GM12878 (cell line): Measurements from ENCODE around the gene BIRC6. TPM values are rescaled to one million over a fixed set of nuclear protein-coding genes. Genes with fewer than 3 reads are reported as not detected.
"Not testable (repeated sequence)": the region's sequence is repeated elsewhere in the genome, so short reads cannot be mapped to it uniquely, and the experiment has no call there.

Experiments
- ATAC-seq: fragments of 200-7000 bp; cut with Tn5 transposase; 3 replicates; pipeline ENCODE4 v1.9.1; 2020; ENCODE audit warnings: mild to moderate bottlenecking, moderate library complexity
- BruUV-seq: library from RNA; stranded (reverse); fragments of 400-500 nt; replicated peaks from 2 replicates; lab custom pipeline; 2021; lab: Mats Ljungman, UMichigan
- CTCF ChIA-PET: fragments of 300-600 bp; sonication (Branson Sonifier 250); formaldehyde crosslinking; extraction: SDS; loops from one replicate; lab custom pipeline; 2021; ENCODE audit warnings: inconsistent platforms; lab: Yijun Ruan, JAX
- POLR2A ChIA-PET: fragments of 350-600 bp; formaldehyde crosslinking; extraction: SDS; loops from one replicate; lab custom pipeline; 2021; ENCODE audit warnings: inconsistent platforms; lab: Charles Lee
- RAD21 ChIA-PET: fragments of 300-600 bp; sonication (Branson Sonifier 250); formaldehyde crosslinking; loops from one replicate; lab custom pipeline; 2023; ENCODE audit warnings: antibody characterized with exemption; ENCODE audit not compliant: unreplicated experiment; lab: Charles Lee
- SMC1A ChIA-PET: fragments of 300-600 bp; sonication (Branson Sonifier 250); formaldehyde crosslinking; loops from one replicate; lab custom pipeline; 2023; ENCODE audit not compliant: unreplicated experiment, uncharacterized antibody; lab: Charles Lee
- DNase-seq: peaks from one replicate; pipeline ENCODE4 v3.0.0-alpha.2; 2011; ENCODE audit warnings: low read depth, low spot score
- FAIRE-seq: peaks from 3 replicates; lab custom pipeline; 2011; peaks lifted over from hg19 to GRCh38; lab: Jason Lieb, UNC
- H2AFZ ChIP-seq: 2 replicates; pipeline ENCODE4 v1.6.0; 2011; ENCODE audit warnings: low read depth, low read length, control low read depth; ENCODE audit not compliant: control insufficient read depth
- H3K27ac ChIP-seq: 2 replicates; pipeline ENCODE4 v1.5.1; 2011; ENCODE audit warnings: control low read depth; ENCODE audit not compliant: control insufficient read depth, insufficient read depth
- H3K27me3 ChIP-seq, 2 experiments: replicated peaks in 1 of 2; 2 replicates each; pipeline versions ENCODE4 v1.6.0 to v1.6.1; 2011; ENCODE audit warnings: low read length in 1 of 2; ENCODE audit not compliant: control insufficient read depth in 2 of 2, insufficient read depth in 2 of 2
- H3K36me3 ChIP-seq, 2 experiments: 2 replicates each; pipeline ENCODE4 v1.5.1; 2011; ENCODE audit warnings: low read length in 1 of 2; ENCODE audit not compliant: control insufficient read depth in 2 of 2, insufficient read depth in 2 of 2
- H3K4me1 ChIP-seq: 2 replicates; pipeline ENCODE4 v1.6.1; 2011; ENCODE audit warnings: mild to moderate bottlenecking, low read length, moderate library complexity, mixed read lengths; ENCODE audit not compliant: control insufficient read depth, insufficient read depth
- H3K4me2 ChIP-seq: 2 replicates; pipeline ENCODE4 v1.6.0; 2011; ENCODE audit warnings: control low read depth; ENCODE audit not compliant: control insufficient read depth, insufficient read depth
- H3K4me3 ChIP-seq: fragments of 200-600 bp; sonication (generic); 2 replicates; pipeline ENCODE4 v1.5.1; 2016
- H3K79me2 ChIP-seq: 2 replicates; pipeline ENCODE4 v1.6.0; 2011; ENCODE audit warnings: low read length; ENCODE audit not compliant: control insufficient read depth, insufficient read depth
- H3K9ac ChIP-seq: 2 replicates; pipeline ENCODE4 v1.8.0; 2011; ENCODE audit warnings: low read length, control low read depth, mixed read lengths; ENCODE audit not compliant: control insufficient read depth, insufficient read depth
- H3K9me3 ChIP-seq: replicated peaks from 3 replicates; pipeline ENCODE4 v1.5.1; 2011; ENCODE audit warnings: mild to moderate bottlenecking, low read length; ENCODE audit not compliant: control insufficient read depth, insufficient read depth
- H4K20me1 ChIP-seq: 2 replicates; pipeline ENCODE4 v1.6.0; 2011; ENCODE audit not compliant: control insufficient read depth, insufficient read depth
- BMI1 ChIP-seq: fragments of 450-650 bp; IDR thresholded peaks from 2 replicates; pipeline ENCODE4 v1.6.1; 2016; ENCODE audit warnings: mild to moderate bottlenecking, moderate library complexity, borderline replicate concordance
- CREM ChIP-seq: IDR thresholded peaks from 2 replicates; pipeline ENCODE4 v1.6.1; 2014; ENCODE audit warnings: antibody characterized with exemption, low read depth
- IKZF2 ChIP-seq, 2 experiments: fragments of 450-650 bp; IDR thresholded peaks; 2 replicates each; pipeline ENCODE4 v1.6.1; 2017; ENCODE audit warnings: mild to moderate bottlenecking in 2 of 2, moderate library complexity in 2 of 2
- MXI1 ChIP-seq: fragments of 150-350 bp; IDR thresholded peaks from 2 replicates; pipeline ENCODE4 v1.6.1; 2011; ENCODE audit warnings: low read depth, mild to moderate bottlenecking, inconsistent platforms, low read length, improper control_type of control experiment
- ZZZ3 ChIP-seq: IDR thresholded peaks from 2 replicates; pipeline ENCODE4 v1.6.1; 2011; ENCODE audit warnings: low read depth; ENCODE audit not compliant: control insufficient read depth, insufficient read length
- WGBS: methylation state at CpG from one replicate; pipeline ENCODE4 v1.1.6; 2016; ENCODE audit warnings: low lambda C conversion rate; ENCODE audit not compliant: insufficient replicate concordance, insufficient coverage; ENCODE audit errors: missing lambda C conversion rate; 5-methylcytosine and 5-hydroxymethylcytosine counted together
- in situ Hi-C: fragments of 300-500 bp; cut with MboI; formaldehyde crosslinking; loops from 9 replicates; pipeline ENCODE4 v1.14.3; 2018; ENCODE audit warnings: mixed read lengths
- intact Hi-C: fragments of 100-400 bp; cut with micrococcal nuclease; formaldehyde crosslinking; loops from one replicate; pipeline ENCODE4 v1.14.2; 2022; ENCODE audit not compliant: unreplicated experiment
- polyA plus RNA-seq, 11 experiments: library from polyadenylated mRNA; depleted of rRNA in 4 of 11; unstranded in 6 of 11; stranded (reverse) in 5 of 11; fragments of >200 nt; fragmentation: Nextera tagmentation in 4 of 11; fragmentation: Illumina TruSeq in 1 of 11; extraction: Ambion mirVana in 4 of 11; extraction: Trizol in 1 of 11; gene quantifications; 1 replicate in 1 of 11; 2 replicates in 10 of 11; pipeline versions ENCODE4 v1.2.1 to v1.2.3, GENCODE V29; 2011 to 2016; ENCODE audit warnings: inconsistent platforms in 2 of 11, missing spikeins in 2 of 11, low read depth in 1 of 11
- total RNA-seq, 4 experiments: library from RNA; depleted of rRNA in 3 of 4; stranded (reverse); fragments of >200 nt in 3 of 4; fragmentation: Illumina TruSeq in 1 of 4; extraction: Trizol in 1 of 4; gene quantifications; 2 replicates each; pipeline versions ENCODE4 v1.2.1 to v1.2.3, GENCODE V29; 2013 to 2021

The BIRC6 gene
- total and polyA plus RNA-seq, 10 of the 15 experiments (the other 5 are each of a cell fraction or from before 2014, with no cell fraction given), result 18.8 to 118 (median 55.0) TPM

- no peak overlapping the region for H3K27ac ChIP-seq
- 100% methylated on average over 4 of the region's 5 CpGs for WGBS
- SMC1A ChIA-PET, result interaction anchor here (0.6 to 0.7 kb wide), 3 partner anchors 19 to 28 kb away, joined by 3 read pairs; no protein-coding TSS in a partner anchor
- no peak overlapping the region for H2AFZ ChIP-seq
- POLR2A ChIA-PET, result no interaction called here
- CTCF ChIA-PET, result interaction anchor here (0.6 to 1.2 kb wide), 2 partner anchors 22 to 565 kb away, joined by 3 to 4 read pairs; no protein-coding TSS in a partner anchor
- in situ Hi-C loops (no loop called here), intact Hi-C loops (no loop called here)
- RAD21 ChIA-PET, result no interaction called here
- no peak overlapping the region for H3K4me2 ChIP-seq
- H4K20me1 ChIP-seq, result no peaks in the 10 kb centered on the region
- peak overlapping the region; percentile 17; the same call in 1 of the 2 replicates for H3K4me3 ChIP-seq
- FAIRE-seq (no peak), ATAC-seq (no peak)
- no peaks in the 10 kb centered on the region for H3K9me3 ChIP-seq
- H3K4me1 ChIP-seq, result peaks cover 2% of the 10 kb centered on the region; the same call in 1 of the 2 replicates
- H3K27me3 ChIP-seq, result no peaks in the 10 kb centered on the region
- H3K79me2 ChIP-seq, result peaks cover 13% of the 10 kb centered on the region
- peaks cover 0 to 3% of the 10 kb centered on the region in 2 experiments; a peak in 2 of 4 replicates for H3K36me3 ChIP-seq
- H3K9ac ChIP-seq, result no peak overlapping the region
- no TSS peak for BruUV-seq
- TF ChIP-seq ZZZ3 (no peak), BMI1 (no peak), IKZF2 (IDR thresholded peaks at IDR 0.05) (no peak)
- TF ChIP-seq, all 136 proteins: peak for 0
- DNase-seq, result no peak
These were observed 275.3 kb downstream of the BIRC6 start for GRCh38 chr2:32632089-32632488.

GRCh38 chr2:32633040-32633439 is 276.2 kb downstream of the BIRC6 start:
- BruUV-seq, result no TSS peak
- 95% methylated on average over 3 of the region's 3 CpGs for WGBS

DNA sequence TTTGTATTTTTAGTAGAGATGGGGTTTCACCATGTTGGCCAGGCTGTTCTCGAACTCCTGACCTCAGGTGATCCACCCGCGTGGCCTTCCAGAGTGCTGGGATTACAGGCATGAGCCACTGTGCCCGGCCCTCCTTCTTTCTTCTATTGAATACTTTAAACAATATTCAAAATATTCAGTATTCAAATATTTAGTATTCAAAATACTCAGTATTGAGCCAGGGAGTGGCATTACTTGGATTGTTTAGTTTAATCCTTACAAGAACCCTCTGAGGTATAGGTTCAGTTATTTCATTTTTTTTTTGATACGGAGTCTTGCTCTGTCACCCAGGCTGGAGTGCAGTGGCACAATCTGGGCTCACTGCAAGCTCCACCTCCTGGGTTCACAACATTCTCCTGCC is 281.7 kb downstream of the BIRC6 start:
- H3K9me3 ChIP-seq, POLR2A ChIA-PET, DNase-seq, H3K4me2 ChIP-seq, CTCF ChIA-PET, H2AFZ ChIP-seq, BruUV-seq, H3K9ac ChIP-seq, H3K27ac ChIP-seq, FAIRE-seq, H3K79me2 ChIP-seq, H4K20me1 ChIP-seq, H3K27me3 ChIP-seq, ATAC-seq, in situ Hi-C loops, intact Hi-C loops, RAD21 ChIA-PET, H3K4me3 ChIP-seq, SMC1A ChIA-PET, H3K4me1 ChIP-seq: not testable (repeated sequence)
- WGBS, result 95% methylated on average over 5 of the region's 5 CpGs
- H3K36me3 ChIP-seq, result peaks cover 0 to 25% of the 10 kb centered on the region in 2 experiments; a peak in 3 of 4 replicates

More at GRCh38 chr2:32633040-32633439, 276.2 kb downstream of the BIRC6 start:
- RAD21 ChIA-PET, result no interaction called here
- Histone ChIP-seq H4K20me1 (no peaks in the 10 kb centered on the region), H3K79me2 (peaks cover 13% of the 10 kb centered on the region), H3K36me3 (peaks cover 0 to 7% of the 10 kb centered on the region in 2 experiments; a peak in 2 of 4 replicates), H3K9ac (no peak overlapping the region), H2AFZ (no peak overlapping the region), H3K9me3 (no peaks in the 10 kb centered on the region; the same call in 2 of the 3 replicates), H3K27me3 (no peaks in the 10 kb centered on the region), H3K4me2 (no peak overlapping the region), H3K27ac (no peak overlapping the region), H3K4me1 (no peaks in the 10 kb centered on the region), H3K4me3 (0 out of 2 replicates have a peak overlapping the region, but pooled peaks have one; percentile 17)
- FAIRE-seq (no peak), DNase-seq (no peak), ATAC-seq (no peak)
- POLR2A ChIA-PET, result no interaction called here
- in situ Hi-C loops (no loop called here), intact Hi-C loops (no loop called here)
- no peak for TF ChIP-seq MXI1
- TF ChIP-seq CREM, result no peak
- CTCF ChIA-PET, result interaction anchor here (1.6 kb wide), 1 partner anchor 192 kb away, joined by 4 read pairs; no protein-coding TSS in a partner anchor
- SMC1A ChIA-PET, result no interaction called here
